IPS-11a (cell line): ENCODE results near the gene GMPS.
A peak's percentile ranks its signal among the peaks of the same experiment; 100 is the strongest.
"Not testable (repeated sequence)": the region's sequence is repeated elsewhere in the genome, so short reads cannot be mapped to it uniquely, and the experiment has no call there.

ENCODE experiments used
- H3K4me3 ChIP-seq: one replicate; pipeline ENCODE4 v1.5.1; 2013; ENCODE audit warnings: low read depth, low read length, control low read depth

GMPS gene

GRCh38 chr3:155871746-155872158 is 1.3 kb downstream of the GMPS start:
- H3K4me3 ChIP-seq: peak overlapping the region; percentile 73

GRCh38 chr3:155872904-155873646 is 2.6 kb downstream of the GMPS start:
- H3K4me3 ChIP-seq: no peak overlapping the region

GRCh38 chr3:155876037-155876436 is 5.6 kb downstream of the GMPS start:
- no peak overlapping the region for H3K4me3 ChIP-seq

GRCh38 chr3:155876503-155876902 is 6.1 kb downstream of the GMPS start:
- no peak overlapping the region for H3K4me3 ChIP-seq

- H3K4me3 ChIP-seq: no peak overlapping the region
Observed at GRCh38 chr3:155880286-155880685, 9.8 kb downstream of the GMPS start.

- H3K4me3 ChIP-seq: no peak overlapping the region
Observed at GRCh38 chr3:155884292-155884691, 13.8 kb downstream of the GMPS start.

- H3K4me3 ChIP-seq: no peak overlapping the region
Observed at GRCh38 chr3:155885292-155885691, 14.8 kb downstream of the GMPS start.

- H3K4me3 ChIP-seq: not testable (repeated sequence)
Observed at GRCh38 chr3:155886348-155886747, 15.9 kb downstream of the GMPS start.

- H3K4me3 ChIP-seq: no peak overlapping the region
Observed at GRCh38 chr3:155886915-155887314, 16.5 kb downstream of the GMPS start.

GRCh38 chr3:155889212-155889611 is 18.8 kb downstream of the GMPS start:
- no peak overlapping the region for H3K4me3 ChIP-seq

GRCh38 chr3:155889952-155890351 is 19.5 kb downstream of the GMPS start:
- no peak overlapping the region for H3K4me3 ChIP-seq

- no peak overlapping the region for H3K4me3 ChIP-seq
Observed at GRCh38 chr3:155890671-155891190, 20.3 kb downstream of the GMPS start.

- no peak overlapping the region for H3K4me3 ChIP-seq
Observed at GRCh38 chr3:155891321-155891720, 20.9 kb downstream of the GMPS start.

- no peak overlapping the region for H3K4me3 ChIP-seq
Observed at GRCh38 chr3:155895379-155895900, 25.0 kb downstream of the GMPS start.

- H3K4me3 ChIP-seq: no peak overlapping the region
Observed at GRCh38 chr3:155906900-155907299, 36.5 kb downstream of the GMPS start.

- H3K4me3 ChIP-seq: no peak overlapping the region
Observed at GRCh38 chr3:155908086-155908485, 37.6 kb downstream of the GMPS start.

- H3K4me3 ChIP-seq: no peak overlapping the region
Observed at GRCh38 chr3:155908605-155909004, 38.2 kb downstream of the GMPS start.

- no peak overlapping the region for H3K4me3 ChIP-seq
Observed at GRCh38 chr3:155912090-155912489, 41.6 kb downstream of the GMPS start.

GRCh38 chr3:155912579-155913190 is 42.2 kb downstream of the GMPS start:
- H3K4me3 ChIP-seq: no peak overlapping the region

- H3K4me3 ChIP-seq: no peak overlapping the region
Observed at GRCh38 chr3:155917781-155918180, 47.3 kb downstream of the GMPS start.

GRCh38 chr3:155919728-155920127 is 49.3 kb downstream of the GMPS start:
- H3K4me3 ChIP-seq: no peak overlapping the region

- no peak overlapping the region for H3K4me3 ChIP-seq
Observed at GRCh38 chr3:155921486-155921885, 51.0 kb downstream of the GMPS start.
